GM18907 (cell line): ENCODE results near the gene ATMIN.

Experiments used
- ATAC-seq: cut with Tn5 transposase; IDR thresholded peaks from one replicate; pipeline ENCODE4 v1.9.1; 2021; ENCODE audit warnings: mild to moderate bottlenecking, moderate library complexity; ENCODE audit not compliant: unreplicated experiment

ATMIN gene, protein sequence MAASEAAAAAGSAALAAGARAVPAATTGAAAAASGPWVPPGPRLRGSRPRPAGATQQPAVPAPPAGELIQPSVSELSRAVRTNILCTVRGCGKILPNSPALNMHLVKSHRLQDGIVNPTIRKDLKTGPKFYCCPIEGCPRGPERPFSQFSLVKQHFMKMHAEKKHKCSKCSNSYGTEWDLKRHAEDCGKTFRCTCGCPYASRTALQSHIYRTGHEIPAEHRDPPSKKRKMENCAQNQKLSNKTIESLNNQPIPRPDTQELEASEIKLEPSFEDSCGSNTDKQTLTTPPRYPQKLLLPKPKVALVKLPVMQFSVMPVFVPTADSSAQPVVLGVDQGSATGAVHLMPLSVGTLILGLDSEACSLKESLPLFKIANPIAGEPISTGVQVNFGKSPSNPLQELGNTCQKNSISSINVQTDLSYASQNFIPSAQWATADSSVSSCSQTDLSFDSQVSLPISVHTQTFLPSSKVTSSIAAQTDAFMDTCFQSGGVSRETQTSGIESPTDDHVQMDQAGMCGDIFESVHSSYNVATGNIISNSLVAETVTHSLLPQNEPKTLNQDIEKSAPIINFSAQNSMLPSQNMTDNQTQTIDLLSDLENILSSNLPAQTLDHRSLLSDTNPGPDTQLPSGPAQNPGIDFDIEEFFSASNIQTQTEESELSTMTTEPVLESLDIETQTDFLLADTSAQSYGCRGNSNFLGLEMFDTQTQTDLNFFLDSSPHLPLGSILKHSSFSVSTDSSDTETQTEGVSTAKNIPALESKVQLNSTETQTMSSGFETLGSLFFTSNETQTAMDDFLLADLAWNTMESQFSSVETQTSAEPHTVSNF

DNA sequence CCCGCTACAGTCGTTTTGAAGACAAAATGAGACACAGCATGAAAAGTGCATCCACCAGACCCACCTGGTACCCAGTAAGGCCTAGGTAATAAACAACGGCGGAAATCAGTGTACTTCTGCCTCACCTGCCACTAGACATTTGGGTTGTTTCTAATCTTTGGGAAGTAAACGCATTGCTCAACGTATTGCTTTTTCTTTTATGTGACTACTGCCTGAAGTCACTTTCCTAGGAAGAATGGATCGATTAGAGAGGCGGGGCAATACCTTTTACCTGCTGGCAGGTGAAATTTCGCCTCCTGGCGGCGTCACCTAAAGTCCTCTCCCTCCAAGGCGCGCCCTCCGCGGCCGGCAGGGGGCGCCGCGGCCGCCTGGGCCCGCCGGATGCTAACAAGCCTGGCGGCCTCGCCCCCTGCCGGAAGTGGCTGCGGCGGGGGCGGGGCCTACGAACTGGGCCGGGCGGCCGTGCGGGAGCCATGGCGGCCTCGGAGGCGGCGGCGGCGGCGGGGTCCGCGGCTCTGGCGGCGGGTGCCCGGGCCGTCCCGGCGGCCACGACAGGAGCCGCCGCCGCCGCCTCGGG, at the start of gene ATMIN:
Gene ATMIN, plus strand, starts transcription at position 445 of the 577 bp plus-strand sequence. Its CDS starts 29 bp downstream, at position 474.
- peak; percentile 92 for ATAC-seq

DNA sequence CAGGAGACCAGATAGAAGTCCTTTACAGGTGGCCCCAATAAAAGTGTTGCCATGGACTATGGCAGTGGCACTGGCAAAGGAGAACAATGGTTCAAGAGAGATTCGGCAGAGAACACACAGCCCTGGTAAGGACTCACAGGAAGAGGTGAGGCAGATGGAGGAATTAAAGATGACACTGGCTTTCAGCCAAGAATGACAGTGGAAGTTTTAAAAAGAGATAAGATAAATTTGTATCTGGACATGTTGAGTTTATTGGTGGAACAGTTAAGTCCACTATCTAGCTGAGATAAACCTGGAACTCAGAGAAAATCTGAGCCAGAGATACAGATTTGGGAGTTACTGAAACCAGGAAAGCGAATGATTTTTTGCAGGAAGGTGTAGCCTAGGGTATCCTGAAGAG, 49.1 kb upstream of the ATMIN start:
- ATAC-seq = no peak

DNA sequence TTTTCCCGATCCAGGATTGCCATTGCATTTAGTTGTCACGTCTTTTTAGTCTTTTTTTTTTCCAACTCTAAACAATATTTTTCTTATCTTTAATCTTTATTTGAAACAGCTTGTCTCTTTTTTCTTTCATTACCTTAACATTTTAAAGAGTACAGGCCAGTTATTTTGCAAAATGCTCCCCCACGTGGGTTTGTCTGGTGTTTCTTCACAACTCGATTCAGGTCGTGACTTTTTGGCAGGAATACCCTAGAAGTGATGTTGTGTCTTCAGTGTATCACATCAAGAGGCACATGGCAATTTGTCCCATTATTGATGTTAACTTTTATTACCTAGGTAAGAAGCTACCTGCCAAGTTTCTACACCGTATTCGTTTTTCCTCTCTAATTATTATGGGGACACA, 46.9 kb upstream of the ATMIN start:
- no peak for ATAC-seq

DNA sequence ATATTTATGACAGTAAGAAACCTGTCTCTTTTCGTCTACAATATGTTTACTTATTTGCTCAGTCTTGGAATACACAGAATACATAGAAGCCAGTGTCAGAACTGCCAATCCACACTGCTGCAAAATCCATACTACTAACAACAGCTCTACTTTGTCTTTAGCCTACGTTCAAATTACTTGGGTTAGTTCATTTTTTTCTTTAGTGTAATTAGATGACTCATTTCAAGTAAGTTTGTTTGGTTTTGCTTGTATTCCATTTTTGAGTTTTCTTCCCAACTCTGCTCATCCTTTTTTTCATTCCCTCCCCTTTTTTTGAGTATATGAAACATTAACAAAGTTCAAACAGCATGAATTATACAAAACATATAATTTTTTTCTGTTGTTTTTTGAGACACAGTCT, 45.8 kb upstream of the ATMIN start:
- no peak for ATAC-seq

DNA sequence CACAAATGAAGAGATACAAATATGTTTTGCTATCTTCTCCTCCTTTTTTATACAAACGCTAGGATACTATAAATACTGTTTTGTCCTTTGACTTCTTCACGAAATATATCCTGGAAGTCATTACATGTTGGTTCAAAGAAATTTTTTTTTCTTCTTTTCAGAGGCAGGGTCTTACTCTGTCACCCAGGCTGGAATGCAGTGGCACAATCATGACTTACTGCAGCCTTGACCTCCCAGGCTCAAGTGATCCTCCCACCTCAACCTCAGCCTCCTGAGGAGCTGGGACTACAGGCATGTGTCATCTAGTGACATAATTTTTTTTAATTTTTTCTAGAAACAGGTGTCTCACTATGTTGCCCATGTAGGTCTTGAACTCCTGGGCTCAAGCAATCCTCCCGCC, 45.1 kb upstream of the ATMIN start:
- ATAC-seq = no peak

DNA sequence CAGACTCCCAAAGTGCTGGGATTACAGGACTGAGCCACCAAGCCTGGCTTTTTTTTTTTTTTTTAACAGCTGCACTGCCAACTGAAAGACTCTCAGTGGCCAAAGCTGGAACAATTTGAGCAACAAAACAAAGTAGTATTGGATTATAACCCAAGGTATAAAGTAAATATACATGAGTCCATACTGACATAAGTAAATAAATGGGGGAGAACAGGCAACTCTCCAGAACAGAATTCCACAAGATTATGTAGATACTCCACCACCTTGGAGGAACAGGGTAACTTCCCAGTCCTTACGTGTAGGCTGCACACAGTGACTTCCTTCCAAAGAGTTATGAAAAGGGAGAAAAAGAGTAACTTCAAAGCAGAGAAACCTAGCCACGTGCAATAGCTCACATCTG, 44.7 kb upstream of the ATMIN start:
- ATAC-seq = no peak

DNA sequence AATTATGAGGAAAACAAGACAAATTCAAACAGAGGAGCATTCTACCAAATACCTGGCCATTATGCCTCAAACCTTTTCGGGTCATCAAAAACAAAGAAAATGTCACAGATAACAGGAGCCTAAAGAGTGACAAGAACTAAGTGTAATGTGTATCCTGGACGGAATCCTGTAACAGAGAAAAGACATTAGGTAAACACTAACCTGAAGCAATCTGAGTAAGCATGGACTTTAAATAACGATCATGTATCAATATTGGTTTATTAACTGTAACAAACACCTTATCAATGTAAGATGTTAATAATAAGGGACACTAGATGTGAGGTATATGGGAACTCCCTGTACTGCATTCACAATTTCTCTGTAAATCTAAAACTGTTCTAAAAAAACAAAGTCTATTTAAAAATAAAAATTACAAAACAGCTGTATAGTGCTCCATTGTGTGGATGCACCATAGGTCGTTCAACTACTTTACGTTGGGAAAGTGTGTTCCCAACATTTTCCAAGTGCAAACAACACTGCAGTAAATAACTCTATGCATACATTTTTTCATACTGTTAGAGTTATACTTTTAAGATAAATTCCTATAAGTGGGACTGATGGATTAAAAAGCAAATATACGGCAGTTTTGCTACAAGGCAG, 43.7 kb upstream of the ATMIN start:
- no peak for ATAC-seq

DNA sequence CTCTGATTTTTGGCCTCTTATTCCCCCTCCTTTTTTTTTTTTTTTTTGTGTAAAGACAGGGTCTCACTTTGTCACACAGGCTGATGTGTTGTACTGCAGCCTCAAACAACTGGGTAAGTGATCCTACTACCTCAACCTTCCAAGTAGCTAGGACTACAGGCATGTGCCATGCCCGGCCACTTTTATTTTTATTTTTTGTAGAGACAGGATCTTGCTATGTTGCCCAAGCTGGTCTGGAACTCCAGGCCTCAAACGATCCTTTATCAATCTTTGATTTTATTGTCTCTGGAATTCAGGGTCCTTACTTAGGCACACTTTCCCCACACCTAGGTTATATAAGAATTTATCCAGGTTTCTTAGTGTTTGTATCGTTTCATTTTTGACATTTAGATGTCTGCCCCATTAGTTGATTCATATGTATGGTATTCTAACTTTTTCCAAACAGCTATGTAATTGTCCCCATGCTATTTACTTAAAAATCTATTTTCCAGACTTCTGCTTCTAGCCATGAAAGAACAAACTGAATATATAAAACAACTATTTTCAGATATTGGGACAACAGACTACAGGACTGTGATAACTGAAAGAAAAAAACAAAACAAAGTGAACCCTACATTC, 42.9 kb upstream of the ATMIN start:
- no peak for ATAC-seq

DNA sequence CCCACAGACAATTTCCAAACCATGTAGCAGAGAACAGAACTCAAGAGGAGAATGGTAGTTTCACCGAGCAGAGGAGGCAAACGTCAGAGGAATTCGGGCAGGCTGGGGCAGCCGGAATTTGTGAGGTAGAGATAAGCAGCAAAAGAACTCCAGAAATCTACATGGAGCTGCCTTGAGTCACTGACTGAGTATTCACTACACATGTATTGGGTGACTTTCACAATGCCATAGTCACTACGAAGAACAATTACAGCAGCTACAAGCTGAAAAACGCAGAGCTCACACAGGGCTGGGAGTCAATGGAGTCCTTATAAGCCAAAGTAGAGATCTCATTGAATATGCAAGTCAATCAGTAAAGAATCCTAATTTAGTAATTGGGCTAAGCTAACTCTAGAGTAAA, 42.3 kb upstream of the ATMIN start:
- no peak for ATAC-seq

DNA sequence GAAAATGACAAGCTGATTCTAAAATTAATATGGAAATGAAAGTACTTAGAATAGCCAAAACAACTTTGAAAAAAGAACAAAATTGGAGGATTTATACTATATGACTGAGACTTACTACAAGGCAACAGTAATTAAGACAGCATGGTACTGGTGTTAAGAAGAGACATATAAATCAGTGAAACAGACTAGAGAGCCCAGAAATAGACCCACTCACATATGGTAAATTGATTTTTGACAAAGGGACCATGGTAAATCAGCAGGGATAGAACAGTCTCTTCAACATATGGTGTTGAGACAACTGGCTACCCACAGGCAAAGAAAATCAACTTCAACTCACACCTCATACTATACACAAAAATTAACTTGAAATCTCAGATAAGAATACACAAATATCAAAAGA, 41.8 kb upstream of the ATMIN start:
- ATAC-seq = no peak

DNA sequence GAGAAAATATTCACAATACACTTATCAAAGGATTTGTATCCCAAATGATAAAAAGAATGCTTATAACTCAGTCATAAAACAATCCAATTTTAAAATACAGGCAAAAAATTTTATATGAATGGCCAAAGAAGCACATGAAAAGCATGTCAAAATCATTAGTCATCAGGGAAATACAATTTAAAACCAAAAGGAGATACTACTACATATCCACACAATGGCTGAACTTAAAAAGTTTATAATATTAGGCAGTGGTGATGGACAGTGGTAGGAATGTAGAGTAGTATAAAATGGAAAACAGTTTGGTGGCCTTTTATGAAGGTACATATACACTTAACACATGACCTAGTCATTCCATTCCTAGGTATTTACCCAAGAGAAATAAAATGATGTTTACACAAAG, 41.2 kb upstream of the ATMIN start:
- ATAC-seq = no peak

DNA sequence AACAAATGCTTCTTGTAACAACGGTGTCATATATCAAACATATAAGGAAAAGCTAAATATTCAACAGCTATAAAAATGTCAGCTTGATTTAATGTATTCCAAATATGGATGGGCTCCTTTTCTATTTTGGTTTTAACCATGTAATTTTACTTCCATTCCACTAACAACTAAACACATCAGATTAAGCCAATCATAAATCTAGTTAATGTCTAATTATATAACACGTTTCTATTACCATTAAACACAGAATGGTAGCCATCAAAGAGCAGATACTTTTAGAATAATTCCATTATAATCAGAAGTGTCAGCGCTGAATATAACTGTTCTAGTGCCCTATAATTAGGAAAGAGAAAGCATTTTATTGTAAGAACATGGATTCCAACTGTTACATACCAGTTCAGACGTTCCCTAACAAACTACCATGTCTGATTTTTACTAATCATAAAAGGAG, 38.9 kb upstream of the ATMIN start:
- peak; percentile 21 for ATAC-seq

DNA sequence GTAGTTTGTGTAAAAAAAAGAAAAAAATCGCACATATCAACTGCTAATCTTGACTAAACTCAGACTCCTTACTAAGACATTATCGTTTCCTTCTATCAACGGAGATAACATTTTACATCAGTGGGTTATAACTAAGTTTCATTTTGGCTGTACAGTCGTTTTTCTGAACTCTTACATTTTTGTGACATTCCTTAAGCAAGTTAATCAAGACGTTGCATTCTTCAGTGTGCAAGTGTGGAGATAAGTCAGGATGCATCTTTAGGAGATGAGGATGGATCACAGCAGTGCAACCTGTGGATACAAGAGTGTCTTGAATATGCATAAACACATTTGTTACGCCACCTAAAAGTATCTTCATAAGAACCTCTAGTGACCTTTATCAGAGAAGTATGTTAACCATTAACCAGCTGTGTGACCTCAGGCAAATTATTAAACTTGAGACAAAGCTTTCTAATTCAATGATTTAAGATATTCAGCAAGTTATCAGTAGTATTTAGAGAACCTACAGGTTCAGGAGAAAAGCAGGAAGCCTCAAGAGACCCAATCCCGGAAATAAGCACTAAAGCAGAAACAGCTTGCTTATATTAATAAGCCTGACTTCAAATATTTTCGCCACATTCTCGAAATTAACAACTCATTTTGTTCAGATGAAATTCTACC, 38.4 kb upstream of the ATMIN start:
- peak; percentile 64 for ATAC-seq

DNA sequence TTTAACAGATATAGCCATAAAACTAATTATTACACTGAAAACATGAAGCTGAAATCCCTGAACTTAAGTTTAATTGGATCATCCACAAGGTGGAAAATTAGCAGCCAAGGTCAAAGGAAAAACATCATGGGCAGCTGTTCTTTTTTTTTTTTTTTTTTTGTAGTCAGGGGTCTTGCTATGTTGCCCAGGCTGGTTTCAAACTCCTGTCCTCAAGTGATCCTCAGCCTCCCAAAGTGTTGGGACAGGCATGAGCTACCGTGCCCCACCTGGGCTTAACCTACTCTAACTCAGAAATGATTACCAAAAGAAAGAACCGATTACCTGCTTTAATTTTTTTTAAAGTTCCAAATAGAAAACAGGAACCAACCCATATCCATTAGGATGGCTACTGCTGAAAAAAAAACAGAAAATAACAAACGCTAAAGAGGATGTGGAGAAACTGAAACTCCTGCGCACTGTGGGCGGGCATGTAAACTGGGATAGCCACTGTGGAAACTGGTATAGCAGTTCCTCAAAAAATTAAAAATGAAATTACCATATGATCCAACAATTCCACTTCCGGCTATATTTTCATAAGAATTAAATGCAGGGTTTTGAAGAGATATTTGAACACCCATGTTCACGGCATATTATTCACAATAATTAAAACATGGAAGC, 37.5 kb upstream of the ATMIN start:
- ATAC-seq = no peak

DNA sequence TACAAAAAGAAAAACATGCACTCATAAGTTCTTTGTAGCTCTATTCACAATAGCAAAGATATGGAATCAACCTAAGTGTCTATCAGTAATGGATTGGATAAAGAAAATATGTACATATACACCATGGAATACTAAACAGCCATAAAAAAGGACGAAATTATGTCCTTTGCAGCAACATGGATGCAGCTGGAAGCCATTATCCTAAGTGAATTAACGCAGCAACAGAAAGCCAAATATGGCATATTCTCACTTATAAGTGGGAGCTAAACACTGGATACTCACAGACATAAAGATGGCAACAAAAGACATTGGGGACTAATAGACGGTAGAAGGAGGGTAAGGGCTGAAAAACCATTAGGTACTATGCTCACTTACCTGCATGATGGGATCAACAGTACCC, 34.8 kb upstream of the ATMIN start:
- no peak for ATAC-seq

DNA sequence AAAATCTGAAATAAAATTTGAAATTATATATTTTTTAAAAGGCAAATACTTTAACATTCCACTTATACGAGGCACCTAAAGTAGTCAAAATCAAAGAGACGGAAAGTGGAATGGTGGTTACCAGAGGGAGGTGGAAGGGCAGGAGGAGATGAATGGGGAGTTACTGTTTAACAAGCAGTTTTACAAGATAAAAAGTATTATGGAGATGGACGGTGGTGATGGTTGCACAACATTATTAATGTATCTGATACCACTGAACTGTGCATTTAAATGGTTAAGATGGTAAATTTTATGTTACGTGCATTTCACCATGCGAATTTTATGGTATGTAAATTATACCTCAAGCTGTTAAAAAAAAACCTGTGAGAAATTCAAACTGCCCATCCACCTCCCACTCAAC, 34.3 kb upstream of the ATMIN start:
- no peak for ATAC-seq

DNA sequence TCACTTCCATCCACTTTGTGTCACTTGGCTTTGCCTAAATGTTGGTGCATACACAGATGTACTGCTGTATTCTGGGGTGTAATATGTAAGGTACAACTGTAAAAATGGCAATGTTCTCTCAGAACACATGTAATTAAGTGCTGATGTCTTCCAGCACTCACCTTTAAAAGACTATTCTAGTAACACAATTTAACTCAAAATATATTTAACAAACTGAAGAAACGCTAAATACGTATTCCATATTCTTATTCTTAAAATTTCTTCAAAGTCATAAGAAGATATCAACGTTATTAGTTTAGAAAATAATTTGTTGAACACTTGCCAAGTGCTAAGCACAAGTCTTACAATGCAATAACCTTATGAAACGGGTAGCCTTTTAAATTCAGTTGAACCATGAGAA, 32.6 kb upstream of the ATMIN start:
- no peak for ATAC-seq

DNA sequence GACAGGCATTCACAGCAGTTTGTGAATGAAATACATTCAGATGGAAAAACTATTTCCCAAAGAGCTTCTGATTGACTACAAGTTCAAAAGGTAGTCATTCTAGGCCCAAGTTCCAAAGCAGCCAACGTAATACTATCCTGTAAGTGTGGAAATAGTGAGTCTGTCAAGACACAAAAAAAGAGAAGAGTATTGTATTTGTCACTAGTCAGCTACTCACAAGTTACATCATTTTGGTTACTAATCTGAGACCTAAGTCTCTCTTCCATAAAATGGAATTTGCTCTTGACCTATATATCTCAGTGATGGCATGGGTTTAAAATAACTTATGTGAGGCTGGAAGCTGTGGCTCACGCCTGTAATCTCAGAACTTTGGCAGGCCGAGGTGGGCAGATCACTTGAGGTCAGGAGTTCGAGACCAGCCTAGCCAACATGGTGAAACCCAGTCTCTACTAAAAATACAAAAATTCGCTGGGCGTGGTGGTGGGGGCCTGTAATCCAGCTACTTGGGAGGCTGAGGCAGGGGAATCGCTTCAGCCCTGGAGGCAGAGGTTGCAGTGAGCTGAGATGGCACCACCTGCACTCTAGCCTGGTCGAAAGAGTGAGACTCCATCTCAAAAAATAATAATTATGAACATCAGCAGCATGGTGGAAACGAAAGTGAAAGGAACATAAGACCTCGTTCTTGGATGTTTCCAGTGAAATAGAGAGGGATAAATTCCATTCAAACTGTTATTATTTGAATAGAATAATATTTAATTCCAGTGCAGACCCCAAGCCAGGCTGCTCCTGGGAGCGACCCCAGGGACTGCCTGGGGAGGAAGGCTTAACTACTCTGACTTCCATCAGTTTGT, 31.8 kb upstream of the ATMIN start:
- no peak for ATAC-seq
